Smooth muscle cell (in vitro differentiated cells): ENCODE measurements around the gene COL4A3. TPM values are rescaled to one million over a fixed set of nuclear protein-coding genes. Genes with fewer than 3 reads are reported as not detected.

Experiments used
- DNase-seq: peaks from one replicate; lab custom pipeline; 2025; ENCODE audit not compliant: unreplicated experiment; lab: John Stamatoyannopoulos, UW
- H2AFZ ChIP-seq: fragments of 200-600 bp; sonication (generic); 2 replicates; pipeline ENCODE4 v1.6.0; 2016; ENCODE audit warnings: antibody characterized with exemption, low read depth, mild to moderate bottlenecking
- H3F3A ChIP-seq: fragments of 200-600 bp; sonication (generic); 2 replicates; pipeline ENCODE4 v1.6.0; 2017; ENCODE audit warnings: antibody characterized with exemption, low read depth
- H3K27ac ChIP-seq: fragments of 200-600 bp; sonication (generic); 2 replicates; pipeline ENCODE4 v1.5.1; 2016; ENCODE audit warnings: low read depth, mild to moderate bottlenecking
- H3K27me3 ChIP-seq: fragments of 200-600 bp; sonication (generic); 2 replicates; pipeline ENCODE4 v1.6.1; 2016; ENCODE audit warnings: low read depth, mild to moderate bottlenecking
- H3K36me3 ChIP-seq: fragments of 200-600 bp; sonication (generic); 2 replicates; pipeline ENCODE4 v1.5.1; 2016; ENCODE audit warnings: low read depth
- H3K4me1 ChIP-seq: fragments of 200-600 bp; sonication (generic); 2 replicates; pipeline ENCODE4 v1.5.1; 2016; ENCODE audit warnings: low read depth
- H3K4me2 ChIP-seq: fragments of 200-600 bp; sonication (generic); 2 replicates; pipeline ENCODE4 v1.6.0; 2016; ENCODE audit warnings: mild to moderate bottlenecking
- H3K4me3 ChIP-seq: fragments of 200-600 bp; sonication (generic); 2 replicates; pipeline ENCODE4 v1.5.1; 2016; ENCODE audit warnings: mild to moderate bottlenecking
- H3K79me2 ChIP-seq: fragments of 200-600 bp; sonication (generic); 2 replicates; pipeline ENCODE4 v1.6.0; 2016; ENCODE audit warnings: low read depth, mild to moderate bottlenecking
- H3K9ac ChIP-seq: fragments of 200-600 bp; sonication (generic); 2 replicates; pipeline ENCODE4 v1.6.0; 2016; ENCODE audit warnings: low read depth
- H3K9me3 ChIP-seq: fragments of 200-600 bp; sonication (generic); replicated peaks from 2 replicates; pipeline ENCODE4 v1.5.1; 2016; ENCODE audit warnings: low read depth
- H4K20me1 ChIP-seq: fragments of 200-600 bp; sonication (generic); 2 replicates; pipeline ENCODE4 v1.6.0; 2016; ENCODE audit warnings: low read depth
- CTCF ChIP-seq: fragments of 200-600 bp; sonication (generic); IDR thresholded peaks from 2 replicates; pipeline ENCODE4 v1.5.1; 2017; ENCODE audit warnings: borderline replicate concordance, mild to moderate bottlenecking, antibody characterized with exemption; ENCODE audit not compliant: insufficient read depth, poor library complexity, severe bottlenecking
- WGBS: methylation state at CpG from one replicate; pipeline ENCODE4 v1.1.7; 2016; ENCODE audit warnings: low lambda C conversion rate; 5-methylcytosine and 5-hydroxymethylcytosine counted together
- polyA plus RNA-seq: library from polyadenylated mRNA; unstranded; fragments of >200 nt; fragmentation: Nextera tagmentation; extraction: Ambion mirVana; gene quantifications from 2 replicates; pipeline ENCODE4 v1.2.1, GENCODE V29; 2016
- total RNA-seq: library from RNA; depleted of rRNA; stranded (reverse); fragments of >200 nt; gene quantifications from 2 replicates; pipeline ENCODE4 v1.2.3, GENCODE V29; 2014

Gene COL4A3
- total and polyA plus RNA-seq, 2 experiments from 2014 or later, result not detected

GRCh38 chr2:227182765-227183164 lies 18.3 kb downstream of the COL4A3 start:
- no peaks in the 10 kb centered on the region for H3K79me2 ChIP-seq
- H4K20me1 ChIP-seq, result no peaks in the 10 kb centered on the region
- DNase-seq, result no peak
- no peak overlapping the region for H3K4me3 ChIP-seq
- H3K27me3 ChIP-seq, result no peaks in the 10 kb centered on the region
- no peak for TF ChIP-seq CTCF
- H3K36me3 ChIP-seq, result no peaks in the 10 kb centered on the region
- H3K9me3 ChIP-seq, result no peaks in the 10 kb centered on the region
- peaks cover 1% of the 10 kb centered on the region for H3K4me1 ChIP-seq
- H3F3A ChIP-seq, result no peaks in the 10 kb centered on the region
- no peak overlapping the region for H2AFZ ChIP-seq
- H3K9ac ChIP-seq, result no peak overlapping the region
- no peak overlapping the region for H3K4me2 ChIP-seq
- H3K27ac ChIP-seq, result no peak overlapping the region

- no peak overlapping the region for H3K4me2 ChIP-seq
- no peaks in the 10 kb centered on the region for H4K20me1 ChIP-seq
- no peak for DNase-seq
- peaks cover 11% of the 10 kb centered on the region for H3K4me1 ChIP-seq
- TF ChIP-seq CTCF, result no peak
- no peaks in the 10 kb centered on the region for H3K79me2 ChIP-seq
- H3K4me3 ChIP-seq, result no peak overlapping the region
- no peak overlapping the region for H2AFZ ChIP-seq
- H3F3A ChIP-seq, result no peaks in the 10 kb centered on the region
- no peak overlapping the region for H3K9ac ChIP-seq
- H3K27ac ChIP-seq, result no peak overlapping the region
- no peaks in the 10 kb centered on the region for H3K36me3 ChIP-seq
- H3K9me3 ChIP-seq, result no peaks in the 10 kb centered on the region
- H3K27me3 ChIP-seq, result no peaks in the 10 kb centered on the region
- 85% methylated on average over 2 of the region's 2 CpGs for WGBS
Observed at GRCh38 chr2:227183657-227184367, 19.4 kb downstream of the COL4A3 start.

- H3F3A ChIP-seq, result no peaks in the 10 kb centered on the region
- no peaks in the 10 kb centered on the region for H3K36me3 ChIP-seq
- no peak overlapping the region for H3K4me2 ChIP-seq
- no peaks in the 10 kb centered on the region for H4K20me1 ChIP-seq
- H3K79me2 ChIP-seq, result no peaks in the 10 kb centered on the region
- H2AFZ ChIP-seq, result no peak overlapping the region
- no peak for TF ChIP-seq CTCF
- H3K27ac ChIP-seq, result no peak overlapping the region
- H3K27me3 ChIP-seq, result no peaks in the 10 kb centered on the region
- H3K4me3 ChIP-seq, result no peak overlapping the region
- no peak for DNase-seq
- no peaks in the 10 kb centered on the region for H3K9me3 ChIP-seq
- no peak overlapping the region for H3K9ac ChIP-seq
- H3K4me1 ChIP-seq, result peaks cover 11% of the 10 kb centered on the region
- WGBS, result 95% methylated on average over 6 of the region's 6 CpGs
Observed at GRCh38 chr2:227185615-227186232, 21.3 kb downstream of the COL4A3 start.

GRCh38 chr2:227186751-227187150 lies 22.3 kb downstream of the COL4A3 start:
- H3K79me2 ChIP-seq, result no peaks in the 10 kb centered on the region
- peaks cover 20% of the 10 kb centered on the region for H3K4me1 ChIP-seq
- no peaks in the 10 kb centered on the region for H4K20me1 ChIP-seq
- no peak overlapping the region for H3K4me3 ChIP-seq
- H3K27me3 ChIP-seq, result no peaks in the 10 kb centered on the region
- H3F3A ChIP-seq, result no peaks in the 10 kb centered on the region
- H3K27ac ChIP-seq, result no peak overlapping the region
- WGBS, result 37% methylated on average over 1 of the region's 1 CpG
- H3K36me3 ChIP-seq, result no peaks in the 10 kb centered on the region
- H3K9me3 ChIP-seq, result no peaks in the 10 kb centered on the region
- H3K4me2 ChIP-seq, result no peak overlapping the region
- H2AFZ ChIP-seq, result no peak overlapping the region
- DNase-seq, result no peak
- H3K9ac ChIP-seq, result no peak overlapping the region
- no peak for TF ChIP-seq CTCF
